Testis (tissue), 3 donors: ENCODE results near the gene CARM1. TPM values are rescaled to one million over a fixed set of nuclear protein-coding genes. Genes with fewer than 3 reads are reported as not detected.

Experiments used
- DNase-seq: peaks from one replicate; pipeline ENCODE4 v3.0.0-alpha.2; 2019
- H3K27ac ChIP-seq, 2 donors: fragments of 200-600 bp; sonication (generic); one replicate each; pipeline ENCODE4 v1.5.1; 2019
- H3K27me3 ChIP-seq: fragments of 200-600 bp; sonication (generic); one replicate; pipeline ENCODE4 v1.5.1; 2019
- H3K36me3 ChIP-seq: fragments of 200-600 bp; sonication (generic); one replicate; pipeline ENCODE4 v1.5.1; 2017; ENCODE audit warnings: low read depth; ENCODE audit errors: missing control alignments
- H3K4me1 ChIP-seq: fragments of 200-600 bp; sonication (generic); one replicate; pipeline ENCODE4 v1.5.1; 2019
- H3K4me3 ChIP-seq, 2 donors: fragments of 200-600 bp; sonication (generic); one replicate each; pipeline ENCODE4 v1.5.1; 2017 to 2019
- H3K9me3 ChIP-seq: fragments of 200-600 bp; sonication (generic); one replicate; pipeline ENCODE4 v1.5.1; 2017
- CTCF ChIP-seq, 3 experiments: fragments of 450-650 bp in 2 of 3; fragments of 200-600 bp in 1 of 3; sonication (generic) in 1 of 3; IDR thresholded peaks; one replicate each; pipeline ENCODE4 v1.5.1; 2016 to 2019; ENCODE audit warnings: antibody characterized with exemption in 3 of 3, mild to moderate bottlenecking in 2 of 3, moderate library complexity in 1 of 3
- POLR2A ChIP-seq: fragments of 450-650 bp; IDR thresholded peaks from one replicate; pipeline ENCODE4 v1.6.1; 2017; ENCODE audit warnings: antibody characterized with exemption, mild to moderate bottlenecking, moderate library complexity
- WGBS, 2 donors: methylation state at CpG; one replicate each; pipeline ENCODE4 v1.1.5; 2018; 5-methylcytosine and 5-hydroxymethylcytosine counted together
- intact Hi-C: fragments of 100-400 bp; cut with DNase I; formaldehyde crosslinking; loops from one replicate; pipeline ENCODE4 v1.15.1; 2023; ENCODE audit warnings: low total_unique reads
- polyA plus RNA-seq: library from polyadenylated mRNA; stranded (reverse); fragments of 350-450 nt; fragmentation: Illumina TruSeq; extraction: RNeasy Lipid Tissue Mini Kit (QIAGEN cat#74804); gene quantifications from one replicate; pipeline ENCODE4 v1.2.3, GENCODE V29; 2014; ENCODE audit warnings: low read depth, low replicate concordance; ENCODE audit not compliant: insufficient read depth
- total RNA-seq, 2 donors: library from RNA; depleted of rRNA; stranded (reverse); fragments of >200 nt; gene quantifications; one replicate each; pipeline ENCODE4 v1.2.3, GENCODE V29; 2016

Gene CARM1
- total and polyA plus RNA-seq, 3 donors from 2014 or later = 79.5 to 110 (median 82.4) TPM

GRCh38 chr19:10881403-10882107, 10.2 kb downstream of the CARM1 start:
- no peaks in the 10 kb centered on the region for H3K36me3 ChIP-seq
- no peak for TF ChIP-seq POLR2A
- TF ChIP-seq CTCF (IDR thresholded peaks at IDR 0.05) = no peak
- H3K4me3 ChIP-seq = no peak overlapping the region
- H3K27me3 ChIP-seq = no peaks in the 10 kb centered on the region
- 76 to 85% methylated on average over 13 to 14 of the region's 14 CpGs for WGBS, 2 donors
- intact Hi-C loops = no loop called here
- H3K9me3 ChIP-seq = no peaks in the 10 kb centered on the region
- H3K27ac ChIP-seq = no peak overlapping the region
- H3K4me1 ChIP-seq = peaks cover 15% of the 10 kb centered on the region
- DNase-seq = no peak

DNA sequence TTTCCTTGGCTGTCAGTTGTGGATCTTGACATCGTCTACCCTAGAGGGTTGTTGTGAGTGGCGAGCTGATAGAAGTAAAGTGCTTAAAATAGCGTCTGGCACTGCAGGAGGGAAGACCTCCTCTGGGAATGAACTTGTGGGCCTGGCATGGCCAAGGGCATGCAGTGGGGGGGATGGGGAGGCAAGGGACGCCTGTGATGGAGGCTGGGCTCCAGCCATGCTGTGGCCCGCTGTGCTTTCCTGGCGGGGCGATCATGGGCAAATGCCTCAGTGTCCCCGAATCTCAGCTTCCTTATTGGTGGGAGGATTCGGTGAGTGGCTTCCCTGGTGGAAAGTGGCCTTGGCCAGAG, 10.7 kb downstream of the CARM1 start:
- Histone ChIP-seq H3K27me3 (no peaks in the 10 kb centered on the region), H3K36me3 (no peaks in the 10 kb centered on the region), H3K27ac (no peak overlapping the region), H3K9me3 (no peaks in the 10 kb centered on the region), H3K4me3 (no peak overlapping the region), H3K4me1 (peaks cover 12% of the 10 kb centered on the region)
- TF ChIP-seq CTCF (IDR thresholded peaks at IDR 0.05) (no peak), POLR2A (no peak)
- intact Hi-C loops = no loop called here
- DNase-seq = no peak
- WGBS, 2 donors = 84 to 89% methylated on average over 7 to 9 of the region's 9 CpGs

DNA sequence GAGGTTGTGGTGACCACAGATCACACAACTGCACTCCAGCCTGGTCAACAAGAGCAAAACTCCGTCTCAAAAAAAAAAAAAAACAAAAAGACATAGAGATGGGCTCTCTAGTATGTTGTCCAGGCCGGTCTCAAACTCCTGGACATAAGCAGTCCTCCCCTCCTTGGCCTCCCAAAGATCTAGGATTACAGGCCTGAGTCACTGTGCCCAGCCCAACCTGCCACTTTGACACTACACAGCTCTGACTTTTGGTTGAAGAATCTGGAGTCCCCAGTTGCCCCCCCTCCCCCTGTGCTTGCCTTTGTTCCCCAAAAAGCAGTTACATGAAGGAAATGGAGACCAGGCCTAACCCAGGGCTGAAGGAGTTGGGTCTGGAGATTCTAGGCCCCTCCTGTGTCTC, 12.9 kb downstream of the CARM1 start:
- no peak for DNase-seq
- H3K4me1 ChIP-seq = peaks cover 14% of the 10 kb centered on the region
- 74 to 93% methylated on average over 2 of the region's 2 CpGs for WGBS, 2 donors
- H3K4me3 ChIP-seq = no peak overlapping the region
- H3K27me3 ChIP-seq = no peaks in the 10 kb centered on the region
- no peak for TF ChIP-seq POLR2A
- TF ChIP-seq CTCF (IDR thresholded peaks at IDR 0.05) = no peak
- H3K36me3 ChIP-seq = no peaks in the 10 kb centered on the region
- no peak overlapping the region for H3K27ac ChIP-seq
- intact Hi-C loops = no loop called here
- no peaks in the 10 kb centered on the region for H3K9me3 ChIP-seq

GRCh38 chr19:10885201-10886169, 14.1 kb downstream of the CARM1 start:
- DNase-seq = no peak

More at GRCh38 chr19:10885201-10886169, 14.1 kb downstream of the CARM1 start:
- TF ChIP-seq POLR2A (no peak), CTCF (IDR thresholded peaks at IDR 0.05) (no peak)
- H3K27ac ChIP-seq = no peak overlapping the region
- H3K27me3 ChIP-seq = no peaks in the 10 kb centered on the region
- H3K9me3 ChIP-seq = no peaks in the 10 kb centered on the region
- WGBS, 2 donors = 67 to 73% methylated on average over 20 of the region's 20 CpGs
- no peaks in the 10 kb centered on the region for H3K36me3 ChIP-seq
- H3K4me1 ChIP-seq = peaks cover 14% of the 10 kb centered on the region
- H3K4me3 ChIP-seq = no peak overlapping the region
- intact Hi-C loops = no loop called here
